Ishikawa (cell line): ENCODE data around the gene CHRDL2.

Experiments
- CEBPB ChIP-seq: IDR thresholded peaks from 2 replicates; pipeline ENCODE4 v1.6.1; 2012
- CREB1 ChIP-seq: IDR thresholded peaks from 2 replicates; pipeline ENCODE4 v1.6.1; 2012; ENCODE audit warnings: low read depth
- EGR1 ChIP-seq: IDR thresholded peaks from 2 replicates; pipeline ENCODE4 v1.6.1; 2012
- EP300 ChIP-seq: IDR thresholded peaks from 2 replicates; pipeline ENCODE4 v1.6.1; 2012; ENCODE audit warnings: borderline replicate concordance
- FOXM1 ChIP-seq: IDR thresholded peaks from 2 replicates; pipeline ENCODE4 v1.6.1; 2012; ENCODE audit warnings: low read depth, borderline replicate concordance
- MAX ChIP-seq: IDR thresholded peaks from 2 replicates; pipeline ENCODE4 v1.6.1; 2012
- NFIC ChIP-seq: IDR thresholded peaks from 2 replicates; pipeline ENCODE4 v1.6.1; 2012
- RAD21 ChIP-seq: IDR thresholded peaks from 2 replicates; pipeline ENCODE4 v1.6.1; 2012; ENCODE audit warnings: low read depth
- REST ChIP-seq: IDR thresholded peaks from 2 replicates; pipeline ENCODE4 v1.6.1; 2012; ENCODE audit warnings: low read depth, mild to moderate bottlenecking
- TAF1 ChIP-seq: IDR thresholded peaks from 2 replicates; pipeline ENCODE4 v1.6.1; 2012; ENCODE audit warnings: low read depth, mild to moderate bottlenecking
- TCF12 ChIP-seq: IDR thresholded peaks from 2 replicates; pipeline ENCODE4 v1.6.1; 2012; ENCODE audit warnings: low read depth
- TEAD4 ChIP-seq: IDR thresholded peaks from 2 replicates; pipeline ENCODE4 v1.6.1; 2012
- USF1 ChIP-seq: IDR thresholded peaks from 2 replicates; pipeline ENCODE4 v1.6.1; 2012
- YY1 ChIP-seq: IDR thresholded peaks from 2 replicates; pipeline ENCODE4 v1.6.1; 2012; ENCODE audit warnings: low read depth
- ZBTB7A ChIP-seq: IDR thresholded peaks from 2 replicates; pipeline ENCODE4 v1.6.1; 2012; ENCODE audit warnings: low read depth

The CHRDL2 gene

DNA sequence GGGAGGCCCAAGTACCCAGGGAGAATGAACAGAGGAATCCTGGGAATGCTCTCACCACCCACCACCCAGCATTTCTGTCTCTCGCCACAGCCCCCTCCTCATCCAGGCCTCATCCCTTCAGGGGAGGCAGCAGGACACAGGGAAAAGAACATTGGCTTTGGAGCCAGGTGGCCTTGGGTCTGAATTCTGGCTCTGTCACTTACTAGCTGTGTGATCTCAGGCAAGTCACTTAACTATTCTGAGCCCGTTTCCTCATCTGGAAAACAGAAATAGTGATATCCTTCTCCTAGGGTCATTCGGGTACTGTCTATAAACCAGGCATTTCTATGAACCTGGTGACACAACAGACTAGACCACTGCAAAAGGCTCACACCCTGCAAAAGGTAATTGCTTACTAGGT is 22.1 kb downstream of the CHRDL2 start:
- no peak for TF ChIP-seq YY1
- TF ChIP-seq MAX: no peak
- no peak for TF ChIP-seq TAF1
- no peak for TF ChIP-seq CREB1
- TF ChIP-seq TCF12: no peak
- no peak for TF ChIP-seq NFIC
- TF ChIP-seq EP300: no peak
- no peak for TF ChIP-seq REST
- TF ChIP-seq CEBPB: no peak
- no peak for TF ChIP-seq RAD21
- no peak for TF ChIP-seq TEAD4
- TF ChIP-seq ZBTB7A: no peak
- no peak for TF ChIP-seq USF1
- TF ChIP-seq EGR1: no peak
- TF ChIP-seq FOXM1: no peak

DNA sequence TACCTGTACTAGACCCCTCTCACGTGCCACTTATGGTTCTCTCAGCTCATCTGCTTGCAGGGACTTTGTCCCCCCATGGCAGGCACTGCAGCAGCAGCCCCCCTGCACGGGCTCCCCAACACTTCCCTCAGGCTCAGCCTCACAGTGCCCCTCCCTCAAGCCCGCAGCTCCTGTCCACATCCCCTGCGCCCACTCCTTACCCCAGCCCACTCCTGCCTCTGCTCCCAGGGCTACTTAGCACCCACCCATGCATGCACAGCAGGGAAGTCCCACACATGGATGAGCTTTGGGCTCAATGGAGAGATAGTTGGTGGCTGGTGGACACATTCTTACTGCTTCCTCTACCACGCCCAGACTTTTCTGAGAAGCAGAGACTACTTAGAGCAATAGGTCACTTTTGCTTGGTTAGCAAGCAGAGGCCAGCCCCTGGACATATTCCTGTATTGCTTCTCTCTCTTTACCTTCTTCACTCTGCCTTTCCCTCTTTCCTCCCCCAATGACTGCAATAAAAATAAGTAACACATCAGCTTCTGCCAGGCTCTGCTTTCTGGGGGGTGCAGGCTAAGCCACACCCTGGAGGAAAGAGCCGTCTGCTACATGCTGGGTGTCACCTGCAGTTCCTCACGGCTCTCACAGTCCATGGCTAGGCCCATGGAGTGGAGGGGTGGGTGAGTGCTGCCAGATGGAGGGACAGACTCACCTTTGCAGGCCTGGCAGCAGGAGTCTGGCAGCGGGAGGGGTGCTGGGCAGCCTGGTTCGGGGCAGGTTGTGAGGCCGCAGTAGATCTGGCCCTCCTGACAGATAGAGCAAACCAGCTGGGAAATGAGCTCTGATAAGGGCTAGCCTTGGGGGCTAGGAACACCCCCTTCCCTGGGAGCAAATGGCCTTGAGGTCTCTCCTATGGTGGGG is 23.4 kb downstream of the CHRDL2 start:
- TF ChIP-seq NFIC (no peak), FOXM1 (no peak), CEBPB (no peak), CREB1 (no peak), YY1 (no peak), EP300 (no peak), EGR1 (no peak), TCF12 (no peak)

GRCh38 chr11:74707182-74707581 is 24.0 kb downstream of the CHRDL2 start:
- TF ChIP-seq FOXM1 (no peak), CEBPB (no peak), TCF12 (no peak), EGR1 (no peak), REST (no peak), MAX (no peak), RAD21 (no peak), ZBTB7A (no peak), USF1 (no peak), TEAD4 (no peak), NFIC (no peak), YY1 (no peak), EP300 (no peak), CREB1 (no peak), TAF1 (no peak)

GRCh38 chr11:74703211-74703610 is 28.0 kb downstream of the CHRDL2 start:
- no peak for TF ChIP-seq CREB1
- TF ChIP-seq FOXM1: no peak

- TF ChIP-seq RAD21 (peak; percentile 70), CREB1 (no peak), NFIC (no peak)
Measured at GRCh38 chr11:74702383-74703007, 28.7 kb downstream of the CHRDL2 start.

- TF ChIP-seq EP300: no peak
- no peak for TF ChIP-seq YY1
Measured at GRCh38 chr11:74701351-74701750, 29.9 kb downstream of the CHRDL2 start.
